A204.1 (cell line): Measurements from ENCODE around the gene ACOT8.
"Not testable (repeated sequence)": the region's sequence is repeated elsewhere in the genome, so short reads cannot be mapped to it uniquely, and the experiment has no call there.

ENCODE experiments used
- FAIRE-seq: peaks from 2 replicates; lab custom pipeline; 2012; peaks lifted over from hg19 to GRCh38; lab: Jason Lieb, UNC

Gene ACOT8

GRCh38 chr20:45857114-45857881 lies at the start of gene ACOT8, which contains the start of gene ZSWIM3:
ACOT8 (minus strand) TSS chr20:45857392; CDS start chr20:45857315, 77 bp downstream.
ZSWIM3 (plus strand) TSS chr20:45857614; CDS start chr20:45857826, 212 bp downstream.
- peak; percentile 91 for FAIRE-seq

GRCh38 chr20:45905505-45906079 lies 48.4 kb upstream of the ACOT8 start:
- no peak for FAIRE-seq

GRCh38 chr20:45904583-45905504 lies 47.7 kb upstream of the ACOT8 start:
- no peak for FAIRE-seq

GRCh38 chr20:45902199-45902701 lies 45.1 kb upstream of the ACOT8 start:
- FAIRE-seq = no peak

GRCh38 chr20:45901332-45901731 lies 44.1 kb upstream of the ACOT8 start:
- FAIRE-seq = not testable (repeated sequence)

GRCh38 chr20:45899046-45899835 lies 42.0 kb upstream of the ACOT8 start:
- FAIRE-seq = no peak

GRCh38 chr20:45898285-45898684 lies 41.1 kb upstream of the ACOT8 start:
- no peak for FAIRE-seq

- no peak for FAIRE-seq
Observed at GRCh38 chr20:45897692-45898091, 40.5 kb upstream of the ACOT8 start.

GRCh38 chr20:45897289-45897688 lies 40.1 kb upstream of the ACOT8 start:
- no peak for FAIRE-seq

GRCh38 chr20:45896641-45897161 lies 39.5 kb upstream of the ACOT8 start:
- FAIRE-seq = no peak

- FAIRE-seq = no peak
Observed at GRCh38 chr20:45894797-45895196, 37.6 kb upstream of the ACOT8 start.

- FAIRE-seq = no peak
Observed at GRCh38 chr20:45893831-45894230, 36.6 kb upstream of the ACOT8 start.

- FAIRE-seq = no peak
Observed at GRCh38 chr20:45892828-45893500, 35.8 kb upstream of the ACOT8 start.

- FAIRE-seq = no peak
Observed at GRCh38 chr20:45892049-45892825, 35.0 kb upstream of the ACOT8 start.

GRCh38 chr20:45890985-45891983 lies 34.1 kb upstream of the ACOT8 start, which contains the start of the genes CTSA and NEURL2:
CTSA (plus strand) TSS chr20:45891335; CDS start chr20:45891569, 234 bp downstream.
NEURL2 (minus strand) TSS chr20:45891208; CDS start chr20:45890991, 217 bp downstream.
- no peak for FAIRE-seq

GRCh38 chr20:45890077-45890984 lies 33.1 kb upstream of the ACOT8 start:
- FAIRE-seq = no peak

- no peak for FAIRE-seq
Observed at GRCh38 chr20:45888681-45889080, 31.5 kb upstream of the ACOT8 start.
